CD14-positive monocyte (primary cell): ENCODE results near the gene PARP9. TPM values are rescaled to one million over a fixed set of nuclear protein-coding genes. Genes with fewer than 3 reads are reported as not detected.

Experiments used
- DNase-seq, 3 donors: peaks; one replicate each; pipeline ENCODE4 v3.0.0-alpha.2; 2011 to 2022
- H2AFZ ChIP-seq: 2 replicates; pipeline ENCODE4 v1.6.0; 2012; ENCODE audit warnings: mild to moderate bottlenecking, low read depth, low read length, inconsistent platforms; ENCODE audit not compliant: insufficient read depth, poor library complexity, severe bottlenecking
- H3K27ac ChIP-seq, 2 donors: 1 replicate in 1 of 2; 2 replicates in 1 of 2; pipeline ENCODE4 v1.5.1; 2012 to 2013; ENCODE audit warnings: low read length in 2 of 2, control low read depth in 1 of 2, inconsistent platforms in 1 of 2, low read depth in 1 of 2, mild to moderate bottlenecking in 1 of 2
- H3K27me3 ChIP-seq, 2 donors: one replicate each; pipeline versions ENCODE4 v1.6.0 to v1.6.1; 2011 to 2013; ENCODE audit warnings: low read length in 2 of 2; ENCODE audit not compliant: control insufficient read depth in 2 of 2, insufficient read depth in 2 of 2
- H3K36me3 ChIP-seq, 2 donors: replicated peaks in 1 of 2; 1 replicate in 1 of 2; 2 replicates in 1 of 2; pipeline versions ENCODE4 v1.5.1 to v1.6.1; 2012 to 2013; ENCODE audit warnings: low read length in 2 of 2, control low read depth in 1 of 2, inconsistent platforms in 1 of 2, mild to moderate bottlenecking in 1 of 2; ENCODE audit not compliant: insufficient read depth in 2 of 2, control insufficient read depth in 1 of 2
- H3K4me1 ChIP-seq, 2 donors: 1 replicate in 1 of 2; 2 replicates in 1 of 2; pipeline versions ENCODE4 v1.5.1 to v1.6.1; 2012 to 2013; ENCODE audit warnings: low read length in 2 of 2, control low read depth in 1 of 2, inconsistent platforms in 1 of 2, mild to moderate bottlenecking in 1 of 2, moderate library complexity in 1 of 2; ENCODE audit not compliant: insufficient read depth in 2 of 2, control insufficient read depth in 1 of 2
- H3K4me2 ChIP-seq: replicated peaks from 2 replicates; pipeline ENCODE3; 2012; ENCODE audit warnings: low read length, moderate library complexity, mild to moderate bottlenecking; ENCODE audit not compliant: poor library complexity, severe bottlenecking; ENCODE audit errors: extremely low read depth
- H3K4me3 ChIP-seq, 3 experiments: fragments of 200-600 bp in 1 of 3; sonication (generic) in 1 of 3; replicated peaks in 1 of 3; 1 replicate in 2 of 3; 2 replicates in 1 of 3; pipeline ENCODE4 v1.5.1; 2011 to 2013; ENCODE audit warnings: low read length in 3 of 3, mild to moderate bottlenecking in 3 of 3, control low read depth in 2 of 3, low read depth in 2 of 3, inconsistent platforms in 1 of 3, moderate library complexity in 1 of 3
- H3K79me2 ChIP-seq: 2 replicates; pipeline ENCODE4 v1.6.0; 2012; ENCODE audit warnings: mild to moderate bottlenecking, control low read depth, inconsistent platforms, low read length, moderate library complexity; ENCODE audit not compliant: insufficient read depth
- H3K9ac ChIP-seq: 2 replicates; pipeline ENCODE4 v1.6.0; 2017; ENCODE audit warnings: low read length, mild to moderate bottlenecking; ENCODE audit not compliant: insufficient read depth, poor library complexity, severe bottlenecking
- H3K9me3 ChIP-seq, 2 donors: replicated peaks in 1 of 2; 1 replicate in 1 of 2; 2 replicates in 1 of 2; pipeline versions ENCODE4 v1.5.1 to v1.6.1; 2012 to 2013; ENCODE audit warnings: low read length in 2 of 2, control low read depth in 1 of 2; ENCODE audit not compliant: control insufficient read depth in 1 of 2, insufficient read depth in 1 of 2
- H4K20me1 ChIP-seq: 2 replicates; pipeline ENCODE4 v1.6.0; 2012; ENCODE audit warnings: mild to moderate bottlenecking, low read length, control low read depth, moderate library complexity; ENCODE audit not compliant: insufficient read depth
- H3K27ac Mint-ChIP-seq, 7 donors: one replicate each; pipeline ENCODE4 v1.8.0; 2020; ENCODE audit warnings: mild to moderate bottlenecking in 7 of 7, mixed read lengths in 7 of 7, moderate library complexity in 6 of 7, inconsistent platforms in 2 of 7
- H3K27me3 Mint-ChIP-seq, 3 donors: one replicate each; pipeline ENCODE4 v1.8.0; 2021 to 2022; ENCODE audit warnings: low read depth in 3 of 3, mild to moderate bottlenecking in 3 of 3, mixed read lengths in 3 of 3, moderate library complexity in 3 of 3, inconsistent platforms in 1 of 3
- H3K36me3 Mint-ChIP-seq, 2 donors: one replicate each; pipeline ENCODE4 v1.8.0; 2020; ENCODE audit warnings: mixed read lengths in 2 of 2, inconsistent platforms in 1 of 2, mild to moderate bottlenecking in 1 of 2
- H3K4me1 Mint-ChIP-seq: one replicate; pipeline ENCODE4 v1.8.0; 2020; ENCODE audit warnings: mild to moderate bottlenecking, mixed read lengths
- H3K4me3 Mint-ChIP-seq, 2 donors: one replicate each; pipeline ENCODE4 v1.8.0; 2020; ENCODE audit warnings: mild to moderate bottlenecking in 2 of 2, mixed read lengths in 2 of 2, moderate library complexity in 1 of 2
- H3K9me3 Mint-ChIP-seq, 7 donors: one replicate each; pipeline ENCODE4 v1.8.0; 2020 to 2022; ENCODE audit warnings: mixed read lengths in 7 of 7, mild to moderate bottlenecking in 6 of 7, moderate library complexity in 6 of 7, inconsistent platforms in 2 of 7
- WGBS: methylation state at CpG from one replicate; pipeline ENCODE4 v1.1.5; 2013; ENCODE audit warnings: missing lambda C conversion rate; ENCODE audit not compliant: insufficient coverage; 5-methylcytosine and 5-hydroxymethylcytosine counted together
- intact Hi-C, 2 donors: fragments of 100-400 bp; cut with micrococcal nuclease; formaldehyde crosslinking; loops; one replicate each; pipeline versions ENCODE4 v1.15.0 to v1.15.1; 2023
- polyA plus RNA-seq, 3 donors: library from polyadenylated mRNA; depleted of rRNA in 1 of 3; unstranded in 2 of 3; stranded (reverse) in 1 of 3; fragments of 300-500 nt in 2 of 3; fragments of >200 nt in 1 of 3; fragmentation: Illumina TruSeq in 2 of 3; gene quantifications; 1 replicate in 2 of 3; 2 replicates in 1 of 3; pipeline ENCODE4 v1.2.3, GENCODE V29; 2012 to 2021
- TF ChIP-seq, protein P1 (sequence below): fragments of 200-600 bp; IDR thresholded peaks from one replicate; pipeline ENCODE4 v1.8.0; 2022; ENCODE audit warnings: antibody characterized with exemption, mild to moderate bottlenecking

Gene PARP9
- polyA plus RNA-seq, 3 donors: 31.4 to 43.3 (median 34.4) TPM

DNA sequence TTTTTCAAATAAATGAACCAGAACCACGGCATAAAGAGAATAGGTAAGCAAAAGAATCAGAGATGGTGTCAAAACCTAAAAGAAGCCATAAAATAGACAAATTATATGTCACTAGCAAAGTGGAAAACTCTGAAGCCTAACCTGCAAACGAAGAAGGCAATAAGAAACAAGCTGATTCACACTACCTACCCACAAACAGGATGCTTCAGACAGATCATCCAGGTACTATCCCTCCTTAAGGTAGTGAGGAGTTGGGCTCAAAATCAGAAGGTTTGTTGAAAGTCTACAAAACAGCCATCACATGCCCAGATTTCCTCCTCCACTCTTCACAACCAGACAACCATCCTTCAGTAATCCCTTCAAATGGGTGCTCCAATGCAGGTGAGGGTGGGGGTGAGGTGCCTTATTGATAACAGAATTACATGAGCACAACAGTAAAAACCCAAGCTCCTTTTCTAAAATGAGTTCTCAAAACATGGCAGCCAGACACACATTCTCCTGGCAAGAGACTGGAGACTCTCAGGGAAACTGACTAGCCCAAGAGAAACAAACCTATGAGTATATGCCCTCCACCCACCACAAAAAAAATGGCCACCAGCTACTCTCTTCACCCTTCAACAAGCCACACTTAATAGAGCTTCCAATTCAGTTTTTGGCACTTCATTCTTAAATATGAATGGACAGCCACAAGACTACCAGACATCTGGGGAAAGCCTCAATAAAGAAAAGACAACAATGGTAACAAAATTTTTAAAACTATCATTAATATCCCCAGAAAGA is 55.8 kb downstream of the PARP9 start:
- Mint-ChIP-seq H3K27ac (peak overlapping the region in 1 of 7 donors; percentile 34), H3K9me3 (peaks cover 0 to 4% (median 4%) of the 10 kb centered on the region in 7 donors), H3K36me3 (peaks cover 0 to 17% of the 10 kb centered on the region in 2 donors), H3K4me1 (peaks cover 55% of the 10 kb centered on the region), H3K27me3 (no peaks in the 10 kb centered on the region), H3K4me3 (no peak overlapping the region)
- no CpG with 5 or more reads among the region's 2 CpGs for WGBS
- Histone ChIP-seq H3K9ac (no peak overlapping the region), H3K27ac (no peak overlapping the region), H3K9me3 (no peaks in the 10 kb centered on the region), H4K20me1 (peaks cover 96% of the 10 kb centered on the region), H3K4me1 (peaks cover 12 to 24% of the 10 kb centered on the region in 2 donors), H2AFZ (no peak overlapping the region), H3K4me2 (no peak overlapping the region), H3K79me2 (peaks cover 100% of the 10 kb centered on the region), H3K27me3 (no peaks in the 10 kb centered on the region), H3K4me3 (no peak overlapping the region), H3K36me3 (no peaks in the 10 kb centered on the region)
- no peak for DNase-seq
- intact Hi-C loops: no loop called here
- TF ChIP-seq, protein P1, sequence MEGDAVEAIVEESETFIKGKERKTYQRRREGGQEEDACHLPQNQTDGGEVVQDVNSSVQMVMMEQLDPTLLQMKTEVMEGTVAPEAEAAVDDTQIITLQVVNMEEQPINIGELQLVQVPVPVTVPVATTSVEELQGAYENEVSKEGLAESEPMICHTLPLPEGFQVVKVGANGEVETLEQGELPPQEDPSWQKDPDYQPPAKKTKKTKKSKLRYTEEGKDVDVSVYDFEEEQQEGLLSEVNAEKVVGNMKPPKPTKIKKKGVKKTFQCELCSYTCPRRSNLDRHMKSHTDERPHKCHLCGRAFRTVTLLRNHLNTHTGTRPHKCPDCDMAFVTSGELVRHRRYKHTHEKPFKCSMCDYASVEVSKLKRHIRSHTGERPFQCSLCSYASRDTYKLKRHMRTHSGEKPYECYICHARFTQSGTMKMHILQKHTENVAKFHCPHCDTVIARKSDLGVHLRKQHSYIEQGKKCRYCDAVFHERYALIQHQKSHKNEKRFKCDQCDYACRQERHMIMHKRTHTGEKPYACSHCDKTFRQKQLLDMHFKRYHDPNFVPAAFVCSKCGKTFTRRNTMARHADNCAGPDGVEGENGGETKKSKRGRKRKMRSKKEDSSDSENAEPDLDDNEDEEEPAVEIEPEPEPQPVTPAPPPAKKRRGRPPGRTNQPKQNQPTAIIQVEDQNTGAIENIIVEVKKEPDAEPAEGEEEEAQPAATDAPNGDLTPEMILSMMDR: no peak

DNA sequence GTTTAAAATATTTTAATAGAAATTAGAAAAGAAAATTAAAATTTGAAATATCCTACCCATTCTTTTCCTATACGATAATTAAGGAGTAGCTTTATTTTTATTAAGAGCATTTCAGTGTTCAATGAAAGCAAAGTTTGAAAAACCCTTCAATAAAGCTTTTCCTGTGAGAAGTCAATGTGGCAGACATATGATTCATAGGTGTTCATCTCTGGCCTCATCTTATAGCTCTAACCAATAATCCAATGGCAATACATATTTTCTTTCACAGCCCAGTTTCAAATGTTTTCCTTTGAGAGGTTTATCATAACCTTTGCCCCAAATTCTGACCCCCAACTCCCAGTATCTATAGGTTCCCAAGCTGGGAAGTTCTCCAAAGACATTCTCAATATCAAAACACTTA is 57.6 kb downstream of the PARP9 start:
- H3K9me3 Mint-ChIP-seq: peaks cover 0 to 4% (median 4%) of the 10 kb centered on the region in 7 donors
- peaks cover 98% of the 10 kb centered on the region for H3K79me2 ChIP-seq
- WGBS: no CpG with 5 or more reads among the region's 1 CpG
- DNase-seq: no peak
- no peaks in the 10 kb centered on the region for H3K27me3 Mint-ChIP-seq
- no peak overlapping the region for H3K4me3 Mint-ChIP-seq
- H2AFZ ChIP-seq: no peak overlapping the region
- peaks cover 18 to 32% of the 10 kb centered on the region in 2 donors for H3K4me1 ChIP-seq
- peak overlapping the region in 1 of 2 donors; percentile 21 for H3K27ac ChIP-seq
- no peak overlapping the region for H3K4me2 ChIP-seq
- peaks cover 0 to 18% of the 10 kb centered on the region in 2 donors for H3K36me3 Mint-ChIP-seq
- H3K9ac ChIP-seq: no peak overlapping the region
- H3K9me3 ChIP-seq: no peaks in the 10 kb centered on the region
- peaks cover 96% of the 10 kb centered on the region for H4K20me1 ChIP-seq
- intact Hi-C loops: no loop called here
- H3K4me1 Mint-ChIP-seq: peaks cover 59% of the 10 kb centered on the region
- TF ChIP-seq, protein P1: no peak
- H3K36me3 ChIP-seq: no peaks in the 10 kb centered on the region
- H3K27me3 ChIP-seq: no peaks in the 10 kb centered on the region
- H3K27ac Mint-ChIP-seq: peak overlapping the region in 2 of 7 donors; percentile 47 to 58
- no peak overlapping the region for H3K4me3 ChIP-seq
